ENCODE results near the gene TMEM132D.

DNA sequence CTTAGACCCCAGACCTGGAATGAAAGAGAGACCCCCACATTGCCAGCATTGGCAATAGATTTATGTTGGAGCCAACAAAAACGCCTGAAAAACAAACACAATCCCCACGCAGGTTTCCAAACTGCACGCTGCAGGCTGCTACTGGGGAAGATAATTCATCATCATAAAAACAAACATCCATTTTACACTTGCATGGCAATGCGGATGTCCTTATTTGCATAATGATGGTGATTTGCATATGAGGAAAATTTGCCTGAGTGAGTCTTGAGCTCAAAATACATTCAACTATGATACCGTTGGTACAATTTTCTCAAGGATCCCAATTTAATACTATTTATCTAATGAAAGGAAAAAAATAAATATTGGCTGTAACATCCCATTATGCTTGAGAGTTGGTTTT, 33.6 kb upstream of the TMEM132D start:
- TF ChIP-seq, protein P1, sequence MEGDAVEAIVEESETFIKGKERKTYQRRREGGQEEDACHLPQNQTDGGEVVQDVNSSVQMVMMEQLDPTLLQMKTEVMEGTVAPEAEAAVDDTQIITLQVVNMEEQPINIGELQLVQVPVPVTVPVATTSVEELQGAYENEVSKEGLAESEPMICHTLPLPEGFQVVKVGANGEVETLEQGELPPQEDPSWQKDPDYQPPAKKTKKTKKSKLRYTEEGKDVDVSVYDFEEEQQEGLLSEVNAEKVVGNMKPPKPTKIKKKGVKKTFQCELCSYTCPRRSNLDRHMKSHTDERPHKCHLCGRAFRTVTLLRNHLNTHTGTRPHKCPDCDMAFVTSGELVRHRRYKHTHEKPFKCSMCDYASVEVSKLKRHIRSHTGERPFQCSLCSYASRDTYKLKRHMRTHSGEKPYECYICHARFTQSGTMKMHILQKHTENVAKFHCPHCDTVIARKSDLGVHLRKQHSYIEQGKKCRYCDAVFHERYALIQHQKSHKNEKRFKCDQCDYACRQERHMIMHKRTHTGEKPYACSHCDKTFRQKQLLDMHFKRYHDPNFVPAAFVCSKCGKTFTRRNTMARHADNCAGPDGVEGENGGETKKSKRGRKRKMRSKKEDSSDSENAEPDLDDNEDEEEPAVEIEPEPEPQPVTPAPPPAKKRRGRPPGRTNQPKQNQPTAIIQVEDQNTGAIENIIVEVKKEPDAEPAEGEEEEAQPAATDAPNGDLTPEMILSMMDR (conservative IDR thresholded peaks at IDR 0.05; ENCODE audit: low read length) = no peak
- no peak for TF ChIP-seq EZH2phosphoT487 (IDR thresholded peaks at IDR 0.05; ENCODE audit: borderline replicate concordance, low read depth, low read length)

All from OCI-LY7 (cell line).